ENCODE data around the gene GRIK3.

The GRIK3 gene

GRCh38 chr1:36864823-36865601 is 169.3 kb downstream of the GRIK3 start:
- TF ChIP-seq CREB1 (IDR thresholded peaks at IDR 0.05; ENCODE audit: low read depth), result no peak
- TF ChIP-seq FOXM1 (IDR thresholded peaks at IDR 0.05; ENCODE audit: borderline replicate concordance, low read depth), result no peak
- no peak for TF ChIP-seq CEBPB (IDR thresholded peaks at IDR 0.05)
- TF ChIP-seq TCF12 (IDR thresholded peaks at IDR 0.05; ENCODE audit: low read depth), result no peak
- no peak for TF ChIP-seq REST (IDR thresholded peaks at IDR 0.05; ENCODE audit: low read depth)
- TF ChIP-seq YY1 (IDR thresholded peaks at IDR 0.05; ENCODE audit: low read depth), result no peak
- TF ChIP-seq RAD21 (IDR thresholded peaks at IDR 0.05; ENCODE audit: low read depth), result no peak
- TF ChIP-seq, protein P1, sequence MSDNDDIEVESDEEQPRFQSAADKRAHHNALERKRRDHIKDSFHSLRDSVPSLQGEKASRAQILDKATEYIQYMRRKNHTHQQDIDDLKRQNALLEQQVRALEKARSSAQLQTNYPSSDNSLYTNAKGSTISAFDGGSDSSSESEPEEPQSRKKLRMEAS (IDR thresholded peaks at IDR 0.05), result no peak
- TF ChIP-seq EP300 (IDR thresholded peaks at IDR 0.05; ENCODE audit: borderline replicate concordance), result no peak
- TF ChIP-seq EGR1 (IDR thresholded peaks at IDR 0.05), result no peak
- no peak for TF ChIP-seq NFIC (IDR thresholded peaks at IDR 0.05)
- TF ChIP-seq ZBTB7A (IDR thresholded peaks at IDR 0.05; ENCODE audit: low read depth), result no peak
- TF ChIP-seq TEAD4 (IDR thresholded peaks at IDR 0.05), result no peak

DNA sequence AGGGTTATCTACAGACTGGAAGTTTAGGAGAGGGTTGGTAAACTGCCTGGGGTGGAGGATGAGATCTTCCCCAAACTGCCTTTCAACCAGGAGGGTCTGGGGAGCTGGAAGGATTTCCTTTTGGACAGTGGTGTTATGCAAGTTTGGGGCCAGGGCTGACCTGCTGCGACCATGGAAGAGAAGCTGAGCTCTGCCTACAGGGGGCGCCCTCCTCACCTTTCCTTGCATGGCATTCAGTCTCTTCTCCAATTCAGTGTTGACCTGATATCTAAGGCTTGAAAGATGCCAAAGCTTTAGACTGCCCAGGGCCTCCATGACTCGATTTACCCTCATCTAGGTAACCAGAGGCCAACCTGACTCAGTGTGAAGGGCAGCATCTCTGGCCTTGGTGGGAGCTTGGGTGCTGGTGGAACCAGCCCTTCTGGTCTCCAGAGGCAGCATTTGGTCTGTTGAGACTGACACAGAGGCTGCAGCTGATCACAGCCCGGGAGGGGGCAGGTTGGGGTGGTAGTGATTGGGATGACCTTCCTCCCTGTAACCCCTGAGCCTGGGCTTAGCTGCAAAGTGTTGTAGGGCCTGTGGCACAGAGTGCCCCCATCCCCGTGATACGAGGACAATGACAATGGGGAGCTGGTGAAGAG is 170.0 kb downstream of the GRIK3 start:
- TF ChIP-seq RAD21 (IDR thresholded peaks at IDR 0.05; ENCODE audit: low read depth) (no peak), YY1 (IDR thresholded peaks at IDR 0.05; ENCODE audit: low read depth) (no peak), TCF12 (IDR thresholded peaks at IDR 0.05; ENCODE audit: low read depth) (no peak), EGR1 (IDR thresholded peaks at IDR 0.05) (no peak)

- TF ChIP-seq, protein P1 (IDR thresholded peaks at IDR 0.05), result no peak
- TF ChIP-seq TAF1 (IDR thresholded peaks at IDR 0.05; ENCODE audit: low read depth), result no peak
- no peak for TF ChIP-seq EGR1 (IDR thresholded peaks at IDR 0.05)
- TF ChIP-seq ZBTB7A (IDR thresholded peaks at IDR 0.05; ENCODE audit: low read depth), result no peak
- no peak for TF ChIP-seq NFIC (IDR thresholded peaks at IDR 0.05)
- no peak for TF ChIP-seq FOXM1 (IDR thresholded peaks at IDR 0.05; ENCODE audit: borderline replicate concordance, low read depth)
- TF ChIP-seq RAD21 (IDR thresholded peaks at IDR 0.05; ENCODE audit: low read depth), result no peak
Measured at GRCh38 chr1:36863500-36863899, 170.8 kb downstream of the GRIK3 start.

- TF ChIP-seq TCF12 (IDR thresholded peaks at IDR 0.05; ENCODE audit: low read depth) (no peak), YY1 (IDR thresholded peaks at IDR 0.05; ENCODE audit: low read depth) (no peak), ZBTB7A (IDR thresholded peaks at IDR 0.05; ENCODE audit: low read depth) (no peak), RAD21 (IDR thresholded peaks at IDR 0.05; ENCODE audit: low read depth) (no peak), REST (IDR thresholded peaks at IDR 0.05; ENCODE audit: low read depth) (no peak), CREB1 (IDR thresholded peaks at IDR 0.05; ENCODE audit: low read depth) (no peak), TAF1 (IDR thresholded peaks at IDR 0.05; ENCODE audit: low read depth) (no peak), NFIC (IDR thresholded peaks at IDR 0.05) (no peak), TEAD4 (IDR thresholded peaks at IDR 0.05) (no peak), EGR1 (IDR thresholded peaks at IDR 0.05) (no peak)
- TF ChIP-seq, protein P2, sequence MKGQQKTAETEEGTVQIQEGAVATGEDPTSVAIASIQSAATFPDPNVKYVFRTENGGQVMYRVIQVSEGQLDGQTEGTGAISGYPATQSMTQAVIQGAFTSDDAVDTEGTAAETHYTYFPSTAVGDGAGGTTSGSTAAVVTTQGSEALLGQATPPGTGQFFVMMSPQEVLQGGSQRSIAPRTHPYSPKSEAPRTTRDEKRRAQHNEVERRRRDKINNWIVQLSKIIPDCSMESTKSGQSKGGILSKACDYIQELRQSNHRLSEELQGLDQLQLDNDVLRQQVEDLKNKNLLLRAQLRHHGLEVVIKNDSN (IDR thresholded peaks at IDR 0.05), result no peak
Measured at GRCh38 chr1:36863061-36863460, 171.3 kb downstream of the GRIK3 start.

DNA sequence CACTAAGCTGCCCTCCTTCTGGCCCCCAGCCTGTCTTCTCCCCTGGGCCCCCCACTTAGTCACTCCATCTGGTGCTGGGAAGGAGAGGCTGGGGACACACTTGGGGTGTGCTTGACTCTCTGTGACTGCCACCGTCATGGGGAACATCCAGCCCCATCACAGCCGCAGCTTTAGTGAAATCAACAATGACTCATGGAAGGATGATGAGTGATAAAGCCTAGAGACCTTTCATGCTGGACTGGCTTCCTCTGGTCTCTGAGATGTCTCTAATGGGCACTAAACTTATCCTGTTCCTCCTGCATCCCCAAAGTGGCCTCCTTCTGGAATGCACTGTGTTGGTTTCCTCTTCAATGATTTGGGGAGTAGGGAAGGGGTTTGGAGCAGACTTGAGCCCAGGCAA is 172.9 kb downstream of the GRIK3 start:
- no peak for TF ChIP-seq TCF12 (IDR thresholded peaks at IDR 0.05; ENCODE audit: low read depth)
- TF ChIP-seq CREB1 (IDR thresholded peaks at IDR 0.05; ENCODE audit: low read depth), result no peak
- TF ChIP-seq ZBTB7A (IDR thresholded peaks at IDR 0.05; ENCODE audit: low read depth), result no peak
- no peak for TF ChIP-seq TAF1 (IDR thresholded peaks at IDR 0.05; ENCODE audit: low read depth)
- no peak for TF ChIP-seq CEBPB (IDR thresholded peaks at IDR 0.05)
- no peak for TF ChIP-seq TEAD4 (IDR thresholded peaks at IDR 0.05)
- no peak for TF ChIP-seq YY1 (IDR thresholded peaks at IDR 0.05; ENCODE audit: low read depth)
- TF ChIP-seq NFIC (IDR thresholded peaks at IDR 0.05), result no peak
- TF ChIP-seq, protein P1 (IDR thresholded peaks at IDR 0.05), result no peak
- TF ChIP-seq, protein P2 (IDR thresholded peaks at IDR 0.05), result no peak
- TF ChIP-seq EP300 (IDR thresholded peaks at IDR 0.05; ENCODE audit: borderline replicate concordance), result no peak
- TF ChIP-seq FOXM1 (IDR thresholded peaks at IDR 0.05; ENCODE audit: borderline replicate concordance, low read depth), result no peak
